GM19240 (cell line): ENCODE measurements around the gene ARMH4.

Experiments
- DNase-seq: peaks from one replicate; pipeline ENCODE4 v3.0.0; 2011; ENCODE audit warnings: low spot score; ENCODE audit not compliant: insufficient read length

Gene ARMH4

GRCh38 chr14:58100735-58101368 lies 51.2 kb downstream of the ARMH4 start:
- DNase-seq: no peak

- DNase-seq: no peak
These were observed 52.3 kb downstream of the ARMH4 start for GRCh38 chr14:58099682-58100081.

DNA sequence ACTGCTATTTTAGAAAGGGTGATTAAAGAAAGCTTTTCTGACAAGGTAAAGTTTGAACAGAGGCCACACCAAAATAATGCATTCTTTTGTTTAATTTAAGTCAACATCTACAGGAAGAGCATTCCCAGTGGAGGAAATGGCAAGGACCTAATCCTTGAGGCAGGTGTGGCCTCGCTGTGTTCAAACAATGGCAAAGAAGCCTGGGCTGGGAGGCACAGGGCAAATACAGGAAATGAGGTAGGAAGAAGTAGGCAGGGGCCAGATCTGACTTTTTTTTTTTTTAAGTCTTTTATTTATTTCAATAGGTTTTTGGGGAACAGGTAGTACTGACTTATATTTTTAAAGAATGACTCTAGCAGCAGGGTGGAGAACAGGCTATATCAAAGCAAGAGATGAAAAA lies 53.5 kb downstream of the ARMH4 start:
- DNase-seq: no peak

DNA sequence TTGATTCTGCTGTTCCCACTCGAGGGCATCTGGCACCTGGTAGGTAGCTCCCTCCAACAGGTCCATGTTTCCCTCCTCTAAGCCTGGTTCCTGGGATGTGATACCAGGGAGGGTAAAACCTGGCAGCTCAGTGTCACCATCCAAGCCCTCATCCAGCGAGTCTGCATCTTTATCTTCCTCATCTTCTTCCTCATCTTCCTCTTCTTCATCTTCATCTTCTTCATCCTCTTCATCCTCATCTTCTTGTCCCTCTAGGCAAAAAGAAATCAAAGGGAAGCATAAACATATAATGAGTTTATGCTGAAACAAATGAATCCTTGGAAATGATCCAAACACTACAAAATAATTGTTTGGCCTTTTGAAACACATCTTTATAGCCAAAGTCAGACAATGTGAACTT lies 55.3 kb downstream of the ARMH4 start:
- DNase-seq: no peak

- DNase-seq: no peak
These were observed 60.0 kb downstream of the ARMH4 start for GRCh38 chr14:58091883-58092630.

DNA sequence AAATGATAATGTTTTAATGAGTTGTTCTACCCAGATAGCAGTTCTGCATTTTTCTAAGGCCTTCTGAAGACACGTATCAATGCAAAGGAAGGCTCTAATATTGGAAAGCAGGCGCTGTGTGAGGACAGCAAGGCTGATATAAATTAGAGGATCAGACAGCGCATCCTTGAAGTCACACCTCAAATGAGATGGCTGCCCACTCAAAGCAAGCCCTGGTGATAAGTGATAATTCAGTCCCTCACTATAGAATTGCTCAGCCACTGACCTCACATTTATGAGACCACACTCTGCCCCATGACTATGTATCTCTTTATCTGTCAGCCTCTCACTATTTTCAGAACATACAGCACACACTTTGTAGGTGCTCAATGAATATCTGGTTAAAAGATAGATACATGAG lies 62.4 kb downstream of the ARMH4 start:
- no peak for DNase-seq

DNA sequence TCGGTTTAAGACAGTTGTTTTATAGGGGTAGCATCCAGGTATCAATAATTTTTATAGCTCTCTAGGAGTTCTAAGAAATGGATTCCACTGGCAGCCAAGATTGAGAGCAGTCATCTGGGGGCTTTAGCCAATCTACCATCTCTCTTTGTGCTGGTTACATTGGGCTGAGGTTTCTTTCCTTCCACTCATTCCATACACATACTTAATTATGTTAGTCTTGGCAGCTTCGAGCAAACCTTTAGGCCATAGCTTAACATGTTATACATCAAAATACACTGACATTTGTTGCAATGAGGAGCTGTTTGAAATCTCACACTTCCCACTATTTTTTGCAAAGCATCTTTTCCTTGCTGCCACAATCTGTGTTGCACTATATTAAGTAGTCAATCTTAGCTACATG lies 63.1 kb downstream of the ARMH4 start:
- no peak for DNase-seq

GRCh38 chr14:58085877-58086276 lies 66.1 kb downstream of the ARMH4 start:
- no peak for DNase-seq

DNA sequence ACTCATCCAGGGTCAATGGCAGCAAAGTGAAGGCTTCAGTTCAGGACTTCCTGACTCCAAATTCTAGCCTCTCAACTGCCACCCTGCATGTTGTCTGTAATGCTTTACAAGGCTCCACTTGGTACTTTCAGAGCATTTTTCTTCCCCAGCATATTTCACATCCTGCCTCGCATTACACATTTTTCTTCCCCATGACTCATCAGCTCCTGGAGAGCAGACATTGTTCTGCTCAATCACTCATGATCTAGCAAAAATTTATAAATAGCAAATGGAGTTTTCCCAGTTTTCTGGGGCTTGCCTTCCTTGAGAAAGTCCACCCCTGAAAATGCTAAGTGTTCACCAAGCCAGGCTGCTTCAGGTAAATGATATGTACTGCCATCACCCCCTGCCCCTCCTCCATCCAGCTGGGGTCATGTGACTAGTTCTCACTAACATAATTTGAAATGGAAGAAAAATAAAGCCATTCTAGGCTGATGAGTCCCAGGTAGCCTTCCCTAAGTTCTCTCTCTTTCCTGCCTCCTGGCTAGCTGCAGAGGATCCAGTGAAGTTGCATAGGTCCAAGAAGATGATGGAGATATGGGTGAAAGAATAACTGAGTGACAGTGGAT lies 69.4 kb downstream of the ARMH4 start:
- DNase-seq: no peak

DNA sequence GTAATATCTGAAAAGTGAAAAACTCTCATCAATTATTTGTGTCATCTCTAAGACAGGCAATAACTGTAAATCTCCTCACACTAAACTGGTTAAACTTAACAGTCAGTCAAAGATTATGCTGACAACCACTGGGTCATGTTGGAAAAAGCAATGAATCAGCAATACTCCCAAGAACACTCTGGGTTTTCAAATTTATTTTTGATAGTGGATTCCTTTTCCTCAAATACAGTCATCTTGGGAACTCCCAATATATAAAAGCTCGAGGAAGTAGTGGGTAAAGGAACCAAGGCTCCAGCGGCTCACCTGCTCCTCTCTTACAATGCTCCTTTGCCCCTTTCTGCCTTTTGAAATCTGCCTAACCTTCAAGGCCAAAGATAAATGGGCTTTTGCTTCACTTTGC lies 70.0 kb downstream of the ARMH4 start:
- no peak for DNase-seq

GRCh38 chr14:58078471-58078870 lies 73.5 kb downstream of the ARMH4 start:
- no peak for DNase-seq

DNA sequence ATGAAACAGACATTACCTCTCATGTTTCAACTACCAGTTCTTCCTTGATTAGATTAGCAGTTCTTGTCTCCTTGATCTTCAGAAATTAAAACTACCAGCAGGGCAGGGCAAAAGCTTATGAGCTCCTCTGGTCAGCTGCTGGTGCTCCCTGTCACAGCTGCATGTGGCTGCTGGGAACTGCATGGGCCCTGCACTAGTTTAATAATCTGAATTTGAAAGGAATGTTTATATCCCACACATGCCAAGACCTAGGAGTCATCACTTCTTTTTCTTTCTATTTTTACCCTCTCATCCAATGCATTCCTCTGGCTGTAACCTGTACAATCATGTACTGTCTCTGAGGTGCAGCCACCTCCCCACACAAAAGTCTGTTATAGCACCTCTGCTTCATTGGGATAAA lies 73.9 kb downstream of the ARMH4 start:
- no peak for DNase-seq

GRCh38 chr14:58077621-58078020 lies 74.4 kb downstream of the ARMH4 start:
- no peak for DNase-seq

DNA sequence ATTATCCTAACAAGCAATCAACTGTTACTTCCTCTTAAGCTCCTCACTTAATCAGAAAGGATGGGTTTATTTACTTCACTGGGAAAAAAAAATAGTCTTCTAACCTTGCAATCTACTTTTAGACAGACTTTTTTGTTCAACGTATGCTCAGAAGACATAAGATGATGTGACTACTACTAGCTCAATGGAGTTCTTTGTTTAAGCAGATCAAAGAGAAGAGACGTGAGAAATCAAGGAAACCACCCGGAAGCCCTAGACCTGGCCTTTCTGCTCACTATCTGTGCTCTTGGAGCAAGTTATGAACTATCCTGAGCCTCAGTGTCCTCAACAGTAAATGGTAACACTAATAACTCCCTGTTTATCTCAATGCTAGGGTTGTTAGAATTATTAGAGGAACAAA lies 78.5 kb downstream of the ARMH4 start:
- no peak for DNase-seq

DNA sequence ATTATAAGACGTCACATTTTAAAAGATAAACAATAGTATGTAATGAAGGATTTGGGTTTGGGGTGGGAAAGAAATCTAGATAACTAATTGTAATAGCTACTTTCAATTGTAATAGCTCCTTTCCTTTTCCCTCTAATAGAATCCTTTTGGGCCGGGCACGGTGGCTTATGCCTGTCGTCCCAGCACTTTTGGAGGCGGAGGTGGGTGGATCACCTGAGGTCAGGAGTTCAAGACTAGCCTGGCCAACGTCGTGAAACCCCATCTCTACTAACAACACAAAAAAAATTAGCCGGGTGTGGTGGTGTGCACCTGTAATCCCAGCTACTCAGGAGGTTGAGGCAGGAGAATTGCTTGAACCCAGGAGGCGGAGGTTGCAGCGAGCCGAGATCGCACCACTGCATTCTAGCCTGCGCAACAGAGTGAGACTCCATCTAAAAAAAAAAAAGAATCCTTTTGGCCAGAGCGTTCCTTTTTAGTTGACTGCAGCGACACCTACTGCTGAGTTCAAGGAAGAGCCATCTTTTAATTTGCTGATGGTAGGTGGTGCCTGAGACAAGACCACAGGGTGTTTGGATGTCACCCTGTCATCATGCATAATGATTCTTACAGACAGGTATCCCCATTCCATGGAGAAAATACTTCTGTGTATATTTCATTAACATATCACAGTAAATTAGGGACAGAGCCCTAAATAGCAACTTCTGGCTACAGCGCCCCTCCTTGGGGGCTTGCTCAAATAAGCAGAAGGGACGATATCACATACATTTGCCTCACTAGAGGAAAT lies 79.5 kb downstream of the ARMH4 start:
- peak; percentile 45 for DNase-seq

GRCh38 chr14:58071341-58071740 lies 80.7 kb downstream of the ARMH4 start:
- DNase-seq: no peak

- DNase-seq: no peak
These were observed 83.7 kb downstream of the ARMH4 start for GRCh38 chr14:58068306-58068705.

GRCh38 chr14:58066115-58066514 lies 85.9 kb downstream of the ARMH4 start:
- DNase-seq: no peak

DNA sequence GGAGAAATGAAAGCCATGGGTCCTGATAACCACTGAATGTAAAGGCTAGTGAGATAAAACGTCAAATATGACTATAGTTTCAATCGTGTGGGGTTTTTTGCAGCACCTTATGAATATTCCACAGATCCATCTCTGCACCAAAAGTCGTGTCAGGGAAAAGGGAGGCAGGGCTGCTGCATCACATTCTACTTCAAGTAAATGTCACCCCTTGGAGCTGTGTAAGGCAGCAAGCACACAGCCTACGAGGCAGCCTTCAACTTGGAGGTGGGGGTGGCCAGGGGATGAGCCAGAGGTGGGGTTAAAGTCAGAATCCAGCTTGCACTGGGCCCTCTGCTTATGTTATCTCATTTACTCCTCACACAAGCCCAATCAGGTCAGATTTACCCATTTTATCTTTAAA lies 90.4 kb downstream of the ARMH4 start:
- no peak for DNase-seq

GRCh38 chr14:58060898-58061297 lies 91.1 kb downstream of the ARMH4 start:
- DNase-seq: no peak

DNA sequence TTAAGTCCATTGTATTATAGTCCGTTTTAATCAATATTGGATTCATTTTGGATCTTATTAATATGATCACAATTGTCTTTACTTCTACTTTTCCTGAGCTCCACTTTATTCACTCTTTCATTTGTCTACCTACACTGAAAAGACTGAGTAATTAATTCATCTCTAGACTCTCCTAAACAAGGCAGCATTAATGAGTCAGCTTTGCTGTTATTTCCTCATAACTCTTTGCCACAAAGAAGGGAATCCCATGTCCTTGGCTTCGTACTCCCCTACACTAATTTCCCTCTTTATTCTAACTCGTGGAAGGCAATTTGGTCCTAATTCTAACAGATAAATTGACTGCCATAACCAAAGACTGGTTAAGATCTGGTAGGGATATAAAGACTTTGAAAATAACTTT lies 91.9 kb downstream of the ARMH4 start:
- no peak for DNase-seq

DNA sequence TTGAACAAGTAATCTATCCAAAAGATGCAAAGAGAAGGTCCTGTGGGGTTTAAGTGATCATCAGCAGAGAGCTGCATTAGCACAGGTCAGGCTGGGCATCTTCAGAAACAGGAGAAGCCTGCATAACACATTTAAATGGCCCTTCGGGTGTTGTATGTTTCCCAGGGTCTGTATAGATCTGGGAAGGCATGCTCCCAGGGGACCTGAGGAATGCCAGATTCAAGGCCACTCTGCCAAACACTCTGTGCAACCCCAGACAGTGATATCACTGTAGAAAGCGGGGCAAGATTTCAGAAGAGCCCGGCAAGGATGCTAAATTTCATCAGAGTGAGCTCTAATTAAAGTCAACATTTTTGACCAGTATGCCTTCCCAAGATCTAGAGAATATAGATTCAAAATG lies 92.9 kb downstream of the ARMH4 start:
- DNase-seq: no peak
